ENCODE results near the gene SLC36A2.

GRCh38 chr5:151383011-151383410 is 35.7 kb upstream of the SLC36A2 start:
- no peak for TF ChIP-seq EP300 (IDR thresholded peaks at IDR 0.05; ENCODE audit: borderline replicate concordance)
- TF ChIP-seq MAX (IDR thresholded peaks at IDR 0.05), result no peak
